Parathyroid adenoma (tissue), 2 donors: ENCODE measurements around the gene KRT15.

Experiments
- H2AFZ ChIP-seq: fragments of 300-600 bp; sonication (generic); one replicate; pipeline ENCODE4 v1.7.0; 2017; ENCODE audit warnings: antibody characterized with exemption, mild to moderate bottlenecking
- H3K27ac ChIP-seq: fragments of 300-600 bp; sonication (generic); one replicate; pipeline ENCODE4 v1.7.0; 2017
- H3K27me3 ChIP-seq: fragments of 300-600 bp; sonication (generic); one replicate; pipeline ENCODE4 v1.7.0; 2017; ENCODE audit warnings: low read length; ENCODE audit not compliant: control insufficient read depth, insufficient read depth
- H3K36me3 ChIP-seq: fragments of 300-600 bp; sonication (generic); one replicate; pipeline ENCODE4 v1.7.0; 2017; ENCODE audit warnings: low read length; ENCODE audit not compliant: control insufficient read depth, insufficient read depth
- H3K4me1 ChIP-seq: fragments of 300-600 bp; sonication (generic); one replicate; pipeline ENCODE4 v1.7.0; 2017; ENCODE audit warnings: control low read depth
- H3K4me2 ChIP-seq: fragments of 300-600 bp; sonication (generic); one replicate; pipeline ENCODE4 v1.7.0; 2017; ENCODE audit warnings: low read length
- H3K4me3 ChIP-seq: fragments of 300-600 bp; sonication (generic); one replicate; pipeline ENCODE4 v1.7.0; 2017; ENCODE audit warnings: low read depth, low read length
- H3K79me2 ChIP-seq: fragments of 300-600 bp; sonication (generic); one replicate; pipeline ENCODE4 v1.7.0; 2017; ENCODE audit warnings: control low read depth
- H3K9ac ChIP-seq: fragments of 300-600 bp; sonication (generic); one replicate; pipeline ENCODE4 v1.7.0; 2017; ENCODE audit warnings: mild to moderate bottlenecking
- H3K9me3 ChIP-seq: fragments of 300-600 bp; sonication (generic); one replicate; pipeline ENCODE4 v1.7.0; 2017; ENCODE audit warnings: low read length; ENCODE audit not compliant: control insufficient read depth
- CTCF ChIP-seq: fragments of 300-600 bp; sonication (generic); IDR thresholded peaks from one replicate; pipeline ENCODE4 v1.7.0; 2017; ENCODE audit warnings: antibody characterized with exemption, mild to moderate bottlenecking
- donor health status: primary hyperparathyroidism.

Gene KRT15

GRCh38 chr17:41548844-41549595, 30.3 kb upstream of the KRT15 start:
- Histone ChIP-seq H3K4me3 (no peak overlapping the region), H3K9me3 (no peaks in the 10 kb centered on the region), H2AFZ (peak overlapping the region; percentile 75), H3K4me1 (peaks cover 4% of the 10 kb centered on the region), H3K79me2 (no peaks in the 10 kb centered on the region), H3K4me2 (peak overlapping the region; percentile 54), H3K27me3 (no peaks in the 10 kb centered on the region), H3K9ac (no peak overlapping the region), H3K36me3 (no peaks in the 10 kb centered on the region), H3K27ac (no peak overlapping the region)
- peak; percentile 91 for TF ChIP-seq CTCF

- Histone ChIP-seq H3K36me3 (no peaks in the 10 kb centered on the region), H3K79me2 (no peaks in the 10 kb centered on the region), H3K4me2 (peak overlapping the region; percentile 20), H3K9me3 (no peaks in the 10 kb centered on the region), H3K4me1 (peaks cover 4% of the 10 kb centered on the region), H3K27me3 (no peaks in the 10 kb centered on the region), H3K27ac (no peak overlapping the region), H3K9ac (no peak overlapping the region), H3K4me3 (no peak overlapping the region), H2AFZ (peak overlapping the region; percentile 75)
- no peak for TF ChIP-seq CTCF
These were observed 29.5 kb upstream of the KRT15 start for GRCh38 chr17:41547921-41548843.

GRCh38 chr17:41547378-41547841, 28.7 kb upstream of the KRT15 start:
- H2AFZ ChIP-seq = no peak overlapping the region
- no peaks in the 10 kb centered on the region for H3K79me2 ChIP-seq
- H3K27me3 ChIP-seq = no peaks in the 10 kb centered on the region
- H3K4me3 ChIP-seq = no peak overlapping the region
- H3K4me2 ChIP-seq = no peak overlapping the region
- no peak overlapping the region for H3K9ac ChIP-seq
- no peaks in the 10 kb centered on the region for H3K9me3 ChIP-seq
- H3K27ac ChIP-seq = no peak overlapping the region
- TF ChIP-seq CTCF = no peak
- H3K36me3 ChIP-seq = no peaks in the 10 kb centered on the region
- H3K4me1 ChIP-seq = peaks cover 4% of the 10 kb centered on the region

GRCh38 chr17:41546819-41547218, 28.1 kb upstream of the KRT15 start:
- H3K4me3 ChIP-seq = no peak overlapping the region
- no peaks in the 10 kb centered on the region for H3K36me3 ChIP-seq
- peaks cover 4% of the 10 kb centered on the region for H3K4me1 ChIP-seq
- no peak for TF ChIP-seq CTCF
- no peak overlapping the region for H2AFZ ChIP-seq
- H3K9ac ChIP-seq = no peak overlapping the region
- no peak overlapping the region for H3K27ac ChIP-seq
- no peaks in the 10 kb centered on the region for H3K9me3 ChIP-seq
- no peaks in the 10 kb centered on the region for H3K79me2 ChIP-seq
- no peaks in the 10 kb centered on the region for H3K27me3 ChIP-seq
- H3K4me2 ChIP-seq = no peak overlapping the region
